Parathyroid adenoma (tissue), 2 donors: ENCODE results near the gene MYD88.
A peak's percentile ranks its signal among the peaks of the same experiment; 100 is the strongest.

ENCODE experiments used
- H2AFZ ChIP-seq: fragments of 300-600 bp; sonication (generic); one replicate; pipeline ENCODE4 v1.7.0; 2017; ENCODE audit warnings: antibody characterized with exemption, mild to moderate bottlenecking
- H3K27ac ChIP-seq: fragments of 300-600 bp; sonication (generic); one replicate; pipeline ENCODE4 v1.7.0; 2017
- H3K27me3 ChIP-seq: fragments of 300-600 bp; sonication (generic); one replicate; pipeline ENCODE4 v1.7.0; 2017; ENCODE audit warnings: low read length; ENCODE audit not compliant: control insufficient read depth, insufficient read depth
- H3K36me3 ChIP-seq: fragments of 300-600 bp; sonication (generic); one replicate; pipeline ENCODE4 v1.7.0; 2017; ENCODE audit warnings: low read length; ENCODE audit not compliant: control insufficient read depth, insufficient read depth
- H3K4me1 ChIP-seq: fragments of 300-600 bp; sonication (generic); one replicate; pipeline ENCODE4 v1.7.0; 2017; ENCODE audit warnings: control low read depth
- H3K4me2 ChIP-seq: fragments of 300-600 bp; sonication (generic); one replicate; pipeline ENCODE4 v1.7.0; 2017; ENCODE audit warnings: low read length
- H3K4me3 ChIP-seq: fragments of 300-600 bp; sonication (generic); one replicate; pipeline ENCODE4 v1.7.0; 2017; ENCODE audit warnings: low read depth, low read length
- H3K79me2 ChIP-seq: fragments of 300-600 bp; sonication (generic); one replicate; pipeline ENCODE4 v1.7.0; 2017; ENCODE audit warnings: control low read depth
- H3K9ac ChIP-seq: fragments of 300-600 bp; sonication (generic); one replicate; pipeline ENCODE4 v1.7.0; 2017; ENCODE audit warnings: mild to moderate bottlenecking
- H3K9me3 ChIP-seq: fragments of 300-600 bp; sonication (generic); one replicate; pipeline ENCODE4 v1.7.0; 2017; ENCODE audit warnings: low read length; ENCODE audit not compliant: control insufficient read depth
- TF ChIP-seq, protein P1 (sequence below): fragments of 300-600 bp; sonication (generic); IDR thresholded peaks from one replicate; pipeline ENCODE4 v1.7.0; 2017; ENCODE audit warnings: antibody characterized with exemption, mild to moderate bottlenecking
- donor health status: primary hyperparathyroidism.

The MYD88 gene

DNA sequence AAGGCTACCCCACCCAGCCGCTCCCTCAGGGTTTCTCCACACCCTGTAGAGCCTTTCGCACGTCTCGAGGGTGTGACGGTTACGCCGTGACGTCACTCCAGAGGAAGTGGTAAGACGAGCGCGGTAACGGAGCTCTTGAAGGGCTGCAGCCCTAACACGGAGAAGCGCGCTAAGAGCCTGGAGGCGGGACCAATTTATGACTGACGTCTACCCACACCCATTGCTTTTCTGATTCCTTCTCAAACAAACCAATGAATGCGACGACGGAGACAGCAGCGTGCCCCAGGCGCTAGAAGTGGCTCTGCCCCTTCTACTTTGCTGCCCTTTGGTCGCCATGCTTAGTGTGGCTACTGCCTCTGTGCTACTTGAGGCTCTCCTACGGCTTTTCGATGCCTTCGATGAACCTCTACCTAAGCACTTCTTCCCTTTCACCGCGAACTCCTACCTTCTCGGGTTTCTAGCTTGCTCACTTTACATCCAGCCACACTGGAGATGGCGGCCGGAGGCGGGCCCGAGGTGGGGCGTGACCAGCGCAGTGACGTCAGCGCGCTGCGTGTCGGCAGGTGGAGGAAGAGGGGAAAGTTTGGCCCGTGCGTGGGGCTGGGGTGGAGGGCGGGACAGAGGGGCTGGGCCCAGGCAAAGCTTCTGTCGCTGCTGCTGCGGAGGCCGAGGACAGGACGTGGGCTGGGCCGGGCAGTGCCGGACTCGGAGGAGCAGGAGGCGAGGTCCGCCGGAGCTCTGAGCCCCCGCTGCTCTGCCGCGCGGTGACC is 26.7 kb downstream of the MYD88 start, which contains the start of gene OXSR1:
TSS of gene OXSR1 (plus strand) at position 586 of the 770 bp plus-strand sequence. CDS start 340 bp downstream, outside the sequence.
- Histone ChIP-seq H3K4me1 (peaks cover 8% of the 10 kb centered on the region), H3K9ac (peak within 1 kb of the TSS; percentile 94), H3K4me3 (peak within 1 kb of the TSS; percentile 90), H3K4me2 (peak within 1 kb of the TSS; percentile 95), H2AFZ (peak within 1 kb of the TSS; percentile 98), H3K27me3 (no peaks in the 10 kb centered on the region), H3K79me2 (peaks cover 23% of the 10 kb centered on the region), H3K27ac (peak within 1 kb of the TSS; percentile 99), H3K9me3 (no peaks in the 10 kb centered on the region), H3K36me3 (no peaks in the 10 kb centered on the region)
- TF ChIP-seq, protein P1, sequence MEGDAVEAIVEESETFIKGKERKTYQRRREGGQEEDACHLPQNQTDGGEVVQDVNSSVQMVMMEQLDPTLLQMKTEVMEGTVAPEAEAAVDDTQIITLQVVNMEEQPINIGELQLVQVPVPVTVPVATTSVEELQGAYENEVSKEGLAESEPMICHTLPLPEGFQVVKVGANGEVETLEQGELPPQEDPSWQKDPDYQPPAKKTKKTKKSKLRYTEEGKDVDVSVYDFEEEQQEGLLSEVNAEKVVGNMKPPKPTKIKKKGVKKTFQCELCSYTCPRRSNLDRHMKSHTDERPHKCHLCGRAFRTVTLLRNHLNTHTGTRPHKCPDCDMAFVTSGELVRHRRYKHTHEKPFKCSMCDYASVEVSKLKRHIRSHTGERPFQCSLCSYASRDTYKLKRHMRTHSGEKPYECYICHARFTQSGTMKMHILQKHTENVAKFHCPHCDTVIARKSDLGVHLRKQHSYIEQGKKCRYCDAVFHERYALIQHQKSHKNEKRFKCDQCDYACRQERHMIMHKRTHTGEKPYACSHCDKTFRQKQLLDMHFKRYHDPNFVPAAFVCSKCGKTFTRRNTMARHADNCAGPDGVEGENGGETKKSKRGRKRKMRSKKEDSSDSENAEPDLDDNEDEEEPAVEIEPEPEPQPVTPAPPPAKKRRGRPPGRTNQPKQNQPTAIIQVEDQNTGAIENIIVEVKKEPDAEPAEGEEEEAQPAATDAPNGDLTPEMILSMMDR = no peak

- peak overlapping the region; percentile 95 for H3K4me2 ChIP-seq
- peak overlapping the region; percentile 94 for H3K9ac ChIP-seq
- peak overlapping the region; percentile 99 for H3K27ac ChIP-seq
- H3K27me3 ChIP-seq = no peaks in the 10 kb centered on the region
- peaks cover 8% of the 10 kb centered on the region for H3K4me1 ChIP-seq
- peak overlapping the region; percentile 90 for H3K4me3 ChIP-seq
- no peaks in the 10 kb centered on the region for H3K36me3 ChIP-seq
- H3K9me3 ChIP-seq = no peaks in the 10 kb centered on the region
- H3K79me2 ChIP-seq = peaks cover 28% of the 10 kb centered on the region
- TF ChIP-seq, protein P1 = peak; percentile 8
- peak overlapping the region; percentile 98 for H2AFZ ChIP-seq
Observed at GRCh38 chr3:38165722-38166387, 27.4 kb downstream of the MYD88 start.

GRCh38 chr3:38167591-38167990 is 29.1 kb downstream of the MYD88 start:
- H2AFZ ChIP-seq = no peak overlapping the region
- H3K9ac ChIP-seq = no peak overlapping the region
- H3K4me2 ChIP-seq = no peak overlapping the region
- H3K79me2 ChIP-seq = peaks cover 33% of the 10 kb centered on the region
- TF ChIP-seq, protein P1 = no peak
- H3K27ac ChIP-seq = no peak overlapping the region
- no peaks in the 10 kb centered on the region for H3K9me3 ChIP-seq
- no peak overlapping the region for H3K4me3 ChIP-seq
- no peaks in the 10 kb centered on the region for H3K27me3 ChIP-seq
- no peaks in the 10 kb centered on the region for H3K36me3 ChIP-seq
- peaks cover 8% of the 10 kb centered on the region for H3K4me1 ChIP-seq

GRCh38 chr3:38168151-38169026 is 29.9 kb downstream of the MYD88 start:
- Histone ChIP-seq H3K79me2 (peaks cover 37% of the 10 kb centered on the region), H3K4me1 (peaks cover 8% of the 10 kb centered on the region), H3K27ac (no peak overlapping the region), H3K36me3 (no peaks in the 10 kb centered on the region), H3K9me3 (no peaks in the 10 kb centered on the region), H3K9ac (no peak overlapping the region), H3K27me3 (no peaks in the 10 kb centered on the region), H3K4me3 (no peak overlapping the region), H2AFZ (no peak overlapping the region), H3K4me2 (no peak overlapping the region)
- TF ChIP-seq, protein P1 = no peak
